Smooth muscle cell (in vitro differentiated cells): Measurements from ENCODE around the gene UBTF. TPM values are rescaled to one million over a fixed set of nuclear protein-coding genes. Genes with fewer than 3 reads are reported as not detected.

Source experiments
- DNase-seq: peaks from one replicate; lab custom pipeline; 2025; ENCODE audit not compliant: unreplicated experiment; lab: John Stamatoyannopoulos, UW
- H2AFZ ChIP-seq: fragments of 200-600 bp; sonication (generic); 2 replicates; pipeline ENCODE4 v1.6.0; 2016; ENCODE audit warnings: antibody characterized with exemption, low read depth, mild to moderate bottlenecking
- H3F3A ChIP-seq: fragments of 200-600 bp; sonication (generic); 2 replicates; pipeline ENCODE4 v1.6.0; 2017; ENCODE audit warnings: antibody characterized with exemption, low read depth
- H3K27ac ChIP-seq: fragments of 200-600 bp; sonication (generic); 2 replicates; pipeline ENCODE4 v1.5.1; 2016; ENCODE audit warnings: low read depth, mild to moderate bottlenecking
- H3K27me3 ChIP-seq: fragments of 200-600 bp; sonication (generic); 2 replicates; pipeline ENCODE4 v1.6.1; 2016; ENCODE audit warnings: low read depth, mild to moderate bottlenecking
- H3K36me3 ChIP-seq: fragments of 200-600 bp; sonication (generic); 2 replicates; pipeline ENCODE4 v1.5.1; 2016; ENCODE audit warnings: low read depth
- H3K4me1 ChIP-seq: fragments of 200-600 bp; sonication (generic); 2 replicates; pipeline ENCODE4 v1.5.1; 2016; ENCODE audit warnings: low read depth
- H3K4me2 ChIP-seq: fragments of 200-600 bp; sonication (generic); 2 replicates; pipeline ENCODE4 v1.6.0; 2016; ENCODE audit warnings: mild to moderate bottlenecking
- H3K4me3 ChIP-seq: fragments of 200-600 bp; sonication (generic); 2 replicates; pipeline ENCODE4 v1.5.1; 2016; ENCODE audit warnings: mild to moderate bottlenecking
- H3K79me2 ChIP-seq: fragments of 200-600 bp; sonication (generic); 2 replicates; pipeline ENCODE4 v1.6.0; 2016; ENCODE audit warnings: low read depth, mild to moderate bottlenecking
- H3K9ac ChIP-seq: fragments of 200-600 bp; sonication (generic); 2 replicates; pipeline ENCODE4 v1.6.0; 2016; ENCODE audit warnings: low read depth
- H3K9me3 ChIP-seq: fragments of 200-600 bp; sonication (generic); replicated peaks from 2 replicates; pipeline ENCODE4 v1.5.1; 2016; ENCODE audit warnings: low read depth
- H4K20me1 ChIP-seq: fragments of 200-600 bp; sonication (generic); 2 replicates; pipeline ENCODE4 v1.6.0; 2016; ENCODE audit warnings: low read depth
- CTCF ChIP-seq: fragments of 200-600 bp; sonication (generic); IDR thresholded peaks from 2 replicates; pipeline ENCODE4 v1.5.1; 2017; ENCODE audit warnings: borderline replicate concordance, mild to moderate bottlenecking, antibody characterized with exemption; ENCODE audit not compliant: insufficient read depth, poor library complexity, severe bottlenecking
- WGBS: methylation state at CpG from one replicate; pipeline ENCODE4 v1.1.7; 2016; ENCODE audit warnings: low lambda C conversion rate; 5-methylcytosine and 5-hydroxymethylcytosine counted together
- polyA plus RNA-seq: library from polyadenylated mRNA; unstranded; fragments of >200 nt; fragmentation: Nextera tagmentation; extraction: Ambion mirVana; gene quantifications from 2 replicates; pipeline ENCODE4 v1.2.1, GENCODE V29; 2016
- total RNA-seq: library from RNA; depleted of rRNA; stranded (reverse); fragments of >200 nt; gene quantifications from 2 replicates; pipeline ENCODE4 v1.2.3, GENCODE V29; 2014

Gene UBTF
- total and polyA plus RNA-seq, 2 experiments from 2014 or later = 18.2 to 22.1 TPM

DNA sequence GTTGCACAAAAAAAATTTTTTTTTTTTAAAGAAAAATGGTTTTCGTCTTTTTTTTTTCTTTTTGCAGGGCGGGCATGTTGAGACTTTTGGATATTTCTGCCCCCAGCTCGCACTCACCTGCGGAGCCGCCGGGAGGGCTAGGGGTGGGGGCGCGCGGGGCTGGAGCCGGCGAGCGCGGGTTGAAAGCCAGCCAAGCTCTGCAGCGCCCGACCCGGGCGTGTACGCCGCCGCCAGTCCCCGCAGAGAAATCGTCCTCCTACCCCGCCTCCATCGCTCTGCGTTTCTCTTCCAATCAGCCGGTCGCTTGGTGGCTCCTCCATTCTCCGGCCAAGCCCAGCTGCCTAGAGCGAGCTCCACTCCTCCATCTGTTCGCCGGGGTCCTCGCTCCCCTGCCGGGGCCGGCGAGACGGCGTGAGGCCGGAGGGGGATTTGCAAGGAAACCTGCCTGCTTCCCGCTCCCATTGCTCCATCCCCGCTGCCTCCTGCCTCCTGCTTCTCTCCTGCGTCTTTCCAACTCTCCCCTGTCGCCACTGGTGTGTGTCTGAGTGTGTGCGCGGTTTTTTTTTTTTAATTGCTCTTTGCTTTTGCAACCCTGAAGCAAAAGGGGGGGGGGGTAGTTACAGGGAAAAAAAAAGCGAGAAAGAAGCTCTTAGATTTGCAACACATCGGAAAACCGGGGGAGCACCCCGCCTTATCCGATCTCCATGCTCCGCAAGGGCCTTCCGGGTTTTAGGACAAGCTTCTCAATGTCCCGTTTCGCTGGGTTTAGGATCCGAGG is 1.8 kb upstream of the UBTF start:
- H3K79me2 ChIP-seq = peaks cover 27% of the 10 kb centered on the region
- H3K27ac ChIP-seq = peak overlapping the region; percentile 55
- H3K9ac ChIP-seq = peak overlapping the region; percentile 38
- peak; percentile 47 for DNase-seq
- H4K20me1 ChIP-seq = peaks cover 20% of the 10 kb centered on the region
- no peaks in the 10 kb centered on the region for H3K4me1 ChIP-seq
- peaks cover 4% of the 10 kb centered on the region for H3F3A ChIP-seq
- TF ChIP-seq CTCF = no peak
- peak overlapping the region; percentile 99 for H3K4me3 ChIP-seq
- H3K36me3 ChIP-seq = no peaks in the 10 kb centered on the region
- peak overlapping the region; percentile 68 for H2AFZ ChIP-seq
- 1% methylated on average over 46 of the region's 54 CpGs for WGBS
- peak overlapping the region; percentile 96 for H3K4me2 ChIP-seq
- no peaks in the 10 kb centered on the region for H3K27me3 ChIP-seq
- H3K9me3 ChIP-seq = no peaks in the 10 kb centered on the region

GRCh38 chr17:44220213-44221083 is 973 bp upstream of the UBTF start:
- Histone ChIP-seq H3K27me3 (no peaks in the 10 kb centered on the region), H3K27ac (peak overlapping the region; percentile 60), H3K79me2 (peaks cover 27% of the 10 kb centered on the region), H3K4me3 (peak overlapping the region; percentile 99), H3K36me3 (no peaks in the 10 kb centered on the region), H3K9me3 (no peaks in the 10 kb centered on the region), H3K4me2 (peak overlapping the region; percentile 96), H3K9ac (peak overlapping the region; percentile 79), H4K20me1 (peaks cover 29% of the 10 kb centered on the region), H3F3A (peaks cover 4% of the 10 kb centered on the region), H2AFZ (no peak overlapping the region), H3K4me1 (no peaks in the 10 kb centered on the region)
- TF ChIP-seq CTCF = no peak
- DNase-seq = peak; percentile 51
- WGBS = 1% methylated on average over 60 of the region's 108 CpGs

DNA sequence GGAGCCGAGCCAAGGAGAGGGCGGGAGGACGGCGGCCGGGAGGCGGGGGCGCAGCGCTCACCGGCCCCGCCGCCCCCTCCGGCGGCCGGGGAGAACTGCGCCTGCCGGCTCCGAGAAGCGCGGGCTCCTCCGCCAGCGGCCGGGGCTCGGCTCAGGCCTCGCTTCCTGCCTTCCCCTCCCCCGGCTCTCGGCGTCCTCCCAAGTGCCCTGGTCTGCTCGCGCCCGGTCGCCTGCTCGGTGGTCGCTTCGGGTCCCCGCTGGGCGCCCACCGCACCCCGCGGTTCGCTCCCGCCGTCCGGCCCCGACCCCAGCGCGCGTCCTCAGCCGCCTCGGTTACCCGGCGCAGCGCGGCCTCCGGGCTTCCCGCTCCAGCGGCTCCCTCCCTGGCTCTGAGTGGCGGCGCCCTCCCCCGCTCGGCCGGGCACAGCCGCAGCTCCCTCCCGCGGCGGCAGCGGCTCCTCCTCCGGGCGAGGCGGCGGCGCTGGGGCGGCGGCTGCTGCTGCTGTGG is 313 bp downstream of the UBTF start:
- TF ChIP-seq CTCF = peak; percentile 39
- Histone ChIP-seq H3K4me2 (peak overlapping the region; percentile 96), H2AFZ (no peak overlapping the region), H3K79me2 (peaks cover 27% of the 10 kb centered on the region), H3K4me3 (peak overlapping the region; percentile 99), H3K9me3 (no peaks in the 10 kb centered on the region), H3K36me3 (no peaks in the 10 kb centered on the region), H4K20me1 (peaks cover 30% of the 10 kb centered on the region), H3K27me3 (no peaks in the 10 kb centered on the region), H3F3A (peaks cover 4% of the 10 kb centered on the region), H3K4me1 (no peaks in the 10 kb centered on the region), H3K9ac (peak overlapping the region; percentile 80), H3K27ac (peak overlapping the region; percentile 89)
- 3% methylated on average over 40 of the region's 73 CpGs for WGBS
- DNase-seq = no peak
